Measurements from ENCODE around the gene CELF1.

GRCh38 chr11:47529951-47530350, 23.0 kb downstream of the CELF1 start:
- TF ChIP-seq CTCF (IDR thresholded peaks at IDR 0.05) (no peak), POLR2A (IDR thresholded peaks at IDR 0.05) (no peak)
